K562 (cell line): Measurements from ENCODE around the gene HPS5. TPM values are rescaled to one million over a fixed set of nuclear protein-coding genes. Genes with fewer than 3 reads are reported as not detected.

Experiments used
- C11orf30 ChIP-seq: fragments of 450-650 bp; IDR thresholded peaks from 2 replicates; pipeline ENCODE4 v1.6.1; 2016; ENCODE audit warnings: low read depth, mild to moderate bottlenecking
- KDM1A ChIP-seq, 2 experiments: fragments of 450-650 bp; IDR thresholded peaks; 2 replicates each; pipeline ENCODE4 v1.6.1; 2016; ENCODE audit warnings: mild to moderate bottlenecking in 2 of 2
- KLF13 ChIP-seq: fragments of 450-650 bp; IDR thresholded peaks from 2 replicates; pipeline ENCODE4 v1.6.1; 2016; ENCODE audit warnings: missing genetic modification characterization, low read depth, mild to moderate bottlenecking, missing compliant biosample characterization, moderate library complexity, borderline replicate concordance
- MECOM ChIP-seq: fragments of 250-450 bp; sonication (Bioruptor Pico); IDR thresholded peaks from 2 replicates; pipeline ENCODE4 v1.8.0; 2022; ENCODE audit warnings: inconsistent platforms
- NR2C2 ChIP-seq, 2 experiments: fragments of 200-800 bp in 1 of 2; sonication (Bioruptor generic) in 1 of 2; sonication (generic) in 1 of 2; formaldehyde crosslinking in 1 of 2; IDR thresholded peaks; 2 replicates each; pipeline versions ENCODE4 v1.6.1 to v1.8.0; 2016 to 2022; ENCODE audit warnings: mild to moderate bottlenecking in 1 of 2, missing compliant biosample characterization in 1 of 2, missing genetic modification characterization in 1 of 2, missing genetic modification reagents in 1 of 2
- RBBP5 ChIP-seq: fragments of 200-600 bp; sonication (generic); IDR thresholded peaks from 2 replicates; pipeline ENCODE4 v1.6.1; 2012; ENCODE audit warnings: borderline replicate concordance, mild to moderate bottlenecking, low read length, control low read depth, inconsistent platforms; ENCODE audit not compliant: insufficient read depth, poor library complexity, severe bottlenecking
- RNF219 ChIP-seq: fragments of 250-450 bp; sonication (Bioruptor Pico); IDR thresholded peaks from 2 replicates; pipeline ENCODE4 v1.5.0; 2022; ENCODE audit warnings: mild to moderate bottlenecking
- SMARCC2 ChIP-seq: fragments of 450-650 bp; IDR thresholded peaks from 2 replicates; pipeline ENCODE4 v1.6.1; 2017; ENCODE audit warnings: antibody characterized with exemption, moderate library complexity, mild to moderate bottlenecking, low read depth
- YY1 ChIP-seq, 3 experiments: IDR thresholded peaks; 2 replicates each; pipeline ENCODE4 v1.6.1; 2011; ENCODE audit warnings: low read length in 2 of 3, mild to moderate bottlenecking in 2 of 3, moderate library complexity in 2 of 3, borderline replicate concordance in 1 of 3, control low read depth in 1 of 3, low read depth in 1 of 3; ENCODE audit not compliant: insufficient read depth in 3 of 3, insufficient replicate concordance in 2 of 3, control insufficient read depth in 1 of 3, insufficient read length in 1 of 3; ENCODE audit errors: extremely low read depth in 1 of 3
- ZFX ChIP-seq: sonication (generic); formaldehyde crosslinking; IDR thresholded peaks from 2 replicates; pipeline ENCODE4 v1.8.0; 2022; ENCODE audit warnings: mild to moderate bottlenecking, missing genetic modification reagents, moderate library complexity
- ZKSCAN1 ChIP-seq: fragments of 150-350 bp; IDR thresholded peaks from 2 replicates; pipeline ENCODE4 v1.6.1; 2016; ENCODE audit warnings: low read depth, low read length
- ZNF232 ChIP-seq: sonication (generic); formaldehyde crosslinking; IDR thresholded peaks from 2 replicates; pipeline ENCODE4 v1.8.0; 2022; ENCODE audit warnings: mild to moderate bottlenecking, missing genetic modification reagents
- ZNF518B ChIP-seq: fragments of 250-450 bp; sonication (Bioruptor Pico); IDR thresholded peaks from 2 replicates; pipeline ENCODE4 v1.5.0; 2021; ENCODE audit warnings: mild to moderate bottlenecking, moderate library complexity
- polyA plus RNA-seq, 8 experiments: library from polyadenylated mRNA; depleted of rRNA in 4 of 8; stranded (reverse) in 5 of 8; unstranded in 3 of 8; fragments of >200 nt; fragmentation: Nextera tagmentation in 2 of 8; fragmentation: Illumina TruSeq in 1 of 8; extraction: Ambion mirVana in 2 of 8; extraction: Trizol in 1 of 8; gene quantifications; 2 replicates each; pipeline versions ENCODE4 v1.2.1 to v1.2.3, GENCODE V29; 2011 to 2014; ENCODE audit warnings: inconsistent platforms in 1 of 8, missing spikeins in 1 of 8
- total RNA-seq, 7 experiments: library from RNA; depleted of rRNA in 6 of 7; stranded (reverse); fragments of >200 nt in 6 of 7; fragmentation: Illumina TruSeq in 2 of 7; extraction: Trizol in 2 of 7; gene quantifications; 2 replicates each; pipeline versions ENCODE4 v1.2.1 to v1.2.3, GENCODE V29; 2011 to 2021; ENCODE audit warnings: low replicate concordance in 1 of 7
- TF ChIP-seq, protein P1 (sequence below): fragments of 150-350 bp; IDR thresholded peaks from 2 replicates; pipeline ENCODE4 v1.6.1; 2014; ENCODE audit warnings: low read depth, mild to moderate bottlenecking, low read length, borderline replicate concordance
- TF ChIP-seq, protein P2 (sequence below): sonication (generic); formaldehyde crosslinking; IDR thresholded peaks from 2 replicates; pipeline ENCODE4 v1.8.1; 2023; ENCODE audit warnings: mild to moderate bottlenecking, missing genetic modification reagents

HPS5 gene
- total and polyA plus RNA-seq, 9 of the 15 experiments (the other 6 are each of a cell fraction or from before 2014, with no cell fraction given): 12.2 to 28.1 (median 16.8) TPM

DNA sequence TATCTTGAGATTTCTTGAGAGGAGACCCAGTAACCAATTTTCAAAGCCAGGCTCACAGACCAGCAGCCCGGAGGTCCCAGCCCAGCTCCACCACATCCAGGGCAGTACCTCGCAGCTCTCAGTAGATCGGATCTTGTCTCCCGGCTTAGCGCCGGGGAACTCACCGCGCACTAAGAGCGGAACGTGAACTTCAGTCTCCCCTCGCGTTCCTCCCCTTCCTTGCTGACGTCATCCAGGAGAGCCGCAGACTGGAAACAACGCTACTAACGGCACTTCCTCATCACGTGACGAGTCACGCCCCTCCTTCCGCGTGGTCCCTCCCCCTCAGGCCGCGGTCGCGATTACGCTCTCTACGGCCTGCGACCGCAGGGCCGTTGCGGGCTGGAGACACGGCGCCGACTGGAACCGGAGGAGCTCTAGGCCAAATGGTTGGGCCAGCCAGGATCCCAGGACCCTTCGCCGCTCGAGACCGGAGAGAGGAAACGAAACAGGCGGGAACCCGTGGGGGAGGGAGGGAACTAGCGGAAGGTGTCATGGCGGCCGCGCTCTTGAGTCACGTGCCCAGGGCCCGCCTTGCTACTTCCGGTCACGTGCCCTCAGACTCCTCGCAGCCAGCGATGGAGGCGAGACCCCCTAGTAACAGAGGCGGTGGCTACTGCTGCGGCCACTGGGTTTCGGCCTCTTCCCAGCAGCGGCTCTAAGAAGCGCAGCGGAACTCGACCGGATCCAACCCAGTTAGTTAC, at the start of gene HPS5, which contains the start of gene GTF2H1 (continued):
- peak; percentile 99 for TF ChIP-seq ZFX (CRISPR knock-in tag)
- TF ChIP-seq KLF13 (tag): peak; percentile 98
- no peak; the same call in 1 of the 2 replicates for TF ChIP-seq SMARCC2
- no peak for TF ChIP-seq MECOM (CRISPR knock-in tag)
- peak; percentile 89 to 96 (median 96) for TF ChIP-seq YY1 (IDR thresholded peaks at IDR 0.05; ENCODE audit: borderline replicate concordance in 1 of 3, control insufficient read depth in 1 of 3, extremely low read depth in 1 of 3, insufficient read depth in 3 of 3, insufficient read length in 1 of 3, insufficient replicate concordance in 2 of 3, low read depth in 1 of 3, low read length in 2 of 3)
- no peak for TF ChIP-seq ZNF518B (CRISPR knock-in tag)
- peak; percentile 87 for TF ChIP-seq RBBP5
- TF ChIP-seq, protein P1, sequence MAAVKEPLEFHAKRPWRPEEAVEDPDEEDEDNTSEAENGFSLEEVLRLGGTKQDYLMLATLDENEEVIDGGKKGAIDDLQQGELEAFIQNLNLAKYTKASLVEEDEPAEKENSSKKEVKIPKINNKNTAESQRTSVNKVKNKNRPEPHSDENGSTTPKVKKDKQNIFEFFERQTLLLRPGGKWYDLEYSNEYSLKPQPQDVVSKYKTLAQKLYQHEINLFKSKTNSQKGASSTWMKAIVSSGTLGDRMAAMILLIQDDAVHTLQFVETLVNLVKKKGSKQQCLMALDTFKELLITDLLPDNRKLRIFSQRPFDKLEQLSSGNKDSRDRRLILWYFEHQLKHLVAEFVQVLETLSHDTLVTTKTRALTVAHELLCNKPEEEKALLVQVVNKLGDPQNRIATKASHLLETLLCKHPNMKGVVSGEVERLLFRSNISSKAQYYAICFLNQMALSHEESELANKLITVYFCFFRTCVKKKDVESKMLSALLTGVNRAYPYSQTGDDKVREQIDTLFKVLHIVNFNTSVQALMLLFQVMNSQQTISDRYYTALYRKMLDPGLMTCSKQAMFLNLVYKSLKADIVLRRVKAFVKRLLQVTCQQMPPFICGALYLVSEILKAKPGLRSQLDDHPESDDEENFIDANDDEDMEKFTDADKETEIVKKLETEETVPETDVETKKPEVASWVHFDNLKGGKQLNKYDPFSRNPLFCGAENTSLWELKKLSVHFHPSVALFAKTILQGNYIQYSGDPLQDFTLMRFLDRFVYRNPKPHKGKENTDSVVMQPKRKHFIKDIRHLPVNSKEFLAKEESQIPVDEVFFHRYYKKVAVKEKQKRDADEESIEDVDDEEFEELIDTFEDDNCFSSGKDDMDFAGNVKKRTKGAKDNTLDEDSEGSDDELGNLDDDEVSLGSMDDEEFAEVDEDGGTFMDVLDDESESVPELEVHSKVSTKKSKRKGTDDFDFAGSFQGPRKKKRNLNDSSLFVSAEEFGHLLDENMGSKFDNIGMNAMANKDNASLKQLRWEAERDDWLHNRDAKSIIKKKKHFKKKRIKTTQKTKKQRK: no peak
- no peak for TF ChIP-seq KDM1A (IDR thresholded peaks at IDR 0.05)
- no peak for TF ChIP-seq RNF219 (CRISPR knock-in tag)
- TF ChIP-seq ZNF232: no peak
- TF ChIP-seq NR2C2 (CRISPR knock-in tag; IDR thresholded peaks at IDR 0.05): peak; percentile 68
- peak; percentile 84 for TF ChIP-seq NR2C2 (tag; IDR thresholded peaks at IDR 0.05)
- TF ChIP-seq ZKSCAN1: peak; percentile 94
- TF ChIP-seq, protein P2, sequence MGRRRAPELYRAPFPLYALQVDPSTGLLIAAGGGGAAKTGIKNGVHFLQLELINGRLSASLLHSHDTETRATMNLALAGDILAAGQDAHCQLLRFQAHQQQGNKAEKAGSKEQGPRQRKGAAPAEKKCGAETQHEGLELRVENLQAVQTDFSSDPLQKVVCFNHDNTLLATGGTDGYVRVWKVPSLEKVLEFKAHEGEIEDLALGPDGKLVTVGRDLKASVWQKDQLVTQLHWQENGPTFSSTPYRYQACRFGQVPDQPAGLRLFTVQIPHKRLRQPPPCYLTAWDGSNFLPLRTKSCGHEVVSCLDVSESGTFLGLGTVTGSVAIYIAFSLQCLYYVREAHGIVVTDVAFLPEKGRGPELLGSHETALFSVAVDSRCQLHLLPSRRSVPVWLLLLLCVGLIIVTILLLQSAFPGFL (CRISPR knock-in tag): no peak
- TF ChIP-seq C11orf30: peak; percentile 96
